Measurements from ENCODE around the gene DDX23.

Gene DDX23

DNA sequence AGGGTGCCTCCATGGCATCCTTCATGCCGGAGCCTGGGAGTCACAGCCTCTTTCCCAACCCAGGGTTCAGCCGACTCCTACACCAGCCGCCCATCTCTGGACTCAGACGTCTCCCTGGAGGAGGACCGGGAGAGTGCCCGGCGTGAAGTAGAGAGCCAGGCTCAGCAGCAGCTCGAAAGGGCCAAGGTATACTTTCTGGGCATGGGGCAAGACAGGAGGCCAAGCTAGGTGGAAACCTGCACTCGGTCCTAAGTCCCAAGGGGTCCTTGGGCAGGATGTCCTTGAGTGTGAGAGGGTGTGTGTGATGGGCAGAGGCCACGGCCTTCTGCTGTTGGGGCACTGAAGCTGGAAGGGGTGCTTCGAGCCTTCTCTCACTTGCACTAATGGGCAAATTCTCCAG lies 28.7 kb downstream of the DDX23 start:
- no peak for DNase-seq (ENCODE audit: low read depth, low spot score)
- CTCF ChIA-PET, result interaction anchor here (1.0 to 2.9 kb wide), 3 partner anchors 8 to 174 kb away, joined by 3 to 17 read pairs (median 14); partner anchors contain the start of gene DDX23
- TF ChIP-seq, protein P1, sequence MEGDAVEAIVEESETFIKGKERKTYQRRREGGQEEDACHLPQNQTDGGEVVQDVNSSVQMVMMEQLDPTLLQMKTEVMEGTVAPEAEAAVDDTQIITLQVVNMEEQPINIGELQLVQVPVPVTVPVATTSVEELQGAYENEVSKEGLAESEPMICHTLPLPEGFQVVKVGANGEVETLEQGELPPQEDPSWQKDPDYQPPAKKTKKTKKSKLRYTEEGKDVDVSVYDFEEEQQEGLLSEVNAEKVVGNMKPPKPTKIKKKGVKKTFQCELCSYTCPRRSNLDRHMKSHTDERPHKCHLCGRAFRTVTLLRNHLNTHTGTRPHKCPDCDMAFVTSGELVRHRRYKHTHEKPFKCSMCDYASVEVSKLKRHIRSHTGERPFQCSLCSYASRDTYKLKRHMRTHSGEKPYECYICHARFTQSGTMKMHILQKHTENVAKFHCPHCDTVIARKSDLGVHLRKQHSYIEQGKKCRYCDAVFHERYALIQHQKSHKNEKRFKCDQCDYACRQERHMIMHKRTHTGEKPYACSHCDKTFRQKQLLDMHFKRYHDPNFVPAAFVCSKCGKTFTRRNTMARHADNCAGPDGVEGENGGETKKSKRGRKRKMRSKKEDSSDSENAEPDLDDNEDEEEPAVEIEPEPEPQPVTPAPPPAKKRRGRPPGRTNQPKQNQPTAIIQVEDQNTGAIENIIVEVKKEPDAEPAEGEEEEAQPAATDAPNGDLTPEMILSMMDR (IDR thresholded peaks at IDR 0.05; ENCODE audit: insufficient read depth, low read length, missing control alignments), result no peak
- POLR2A ChIA-PET, result interaction anchor here (2.1 kb wide), 1 partner anchor 8 kb away, joined by 7 read pairs; no protein-coding TSS in a partner anchor
- no peak overlapping the region for H3K4me3 ChIP-seq (ENCODE audit: low read depth, low read length)

DNA sequence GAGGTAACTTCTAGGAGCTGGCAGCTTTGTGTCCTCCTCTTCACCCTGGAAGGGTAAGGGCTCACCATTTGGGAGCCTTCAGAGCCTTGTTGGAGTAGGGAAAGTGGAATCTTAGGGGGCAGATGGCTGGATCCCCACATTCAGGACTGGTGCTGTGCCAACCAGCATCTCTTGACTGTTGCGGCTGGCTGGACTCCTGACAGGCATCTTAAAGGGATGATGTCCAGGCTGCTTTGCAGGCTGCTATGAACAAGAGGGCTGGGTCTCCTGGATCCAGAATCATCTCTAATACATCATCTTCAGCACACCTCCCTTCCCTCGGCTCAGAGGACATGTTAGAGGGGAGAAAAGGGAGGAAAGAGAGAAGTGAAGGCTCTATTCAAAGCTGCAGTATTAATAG lies 29.3 kb downstream of the DDX23 start:
- CTCF ChIA-PET, result interaction anchor here (1.0 to 2.9 kb wide), 3 partner anchors 7 to 30 kb away, joined by 3 to 17 read pairs (median 14); partner anchors contain the start of gene DDX23
- POLR2A ChIA-PET, result interaction anchor here (2.1 kb wide), 1 partner anchor 7 kb away, joined by 7 read pairs; no protein-coding TSS in a partner anchor
- TF ChIP-seq, protein P1 (IDR thresholded peaks at IDR 0.05; ENCODE audit: insufficient read depth, low read length, missing control alignments), result no peak
- no peak overlapping the region for H3K4me3 ChIP-seq (ENCODE audit: low read depth, low read length)
- no peak for DNase-seq (ENCODE audit: low read depth, low spot score)

DNA sequence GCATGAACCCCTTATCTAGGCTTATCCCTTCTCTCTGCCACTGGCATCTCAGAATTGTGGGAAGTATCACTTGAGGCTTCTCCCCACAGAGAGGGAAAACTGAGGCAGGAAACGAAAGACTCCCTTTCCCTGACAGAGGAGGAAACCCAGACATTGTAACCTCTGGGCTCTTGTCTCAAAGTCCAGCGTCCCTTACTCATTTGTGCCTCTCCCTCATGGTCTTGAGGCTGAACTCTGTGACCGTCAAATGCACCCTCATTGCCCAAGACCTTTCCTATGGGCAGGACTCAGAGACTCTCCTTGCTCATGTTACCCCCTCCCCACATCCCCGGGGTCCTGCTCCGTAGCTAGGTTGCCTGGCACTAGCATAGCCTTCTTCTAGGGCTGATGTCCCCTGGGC lies 29.8 kb downstream of the DDX23 start:
- ChIA-PET POLR2A (no interaction called here), CTCF (interaction anchor here (1.0 to 2.9 kb wide), 2 partner anchors 16 to 31 kb away, joined by 3 to 14 read pairs; partner anchors contain the start of gene DDX23)
- no peak overlapping the region for H3K4me3 ChIP-seq (ENCODE audit: low read depth, low read length)
- no peak for DNase-seq (ENCODE audit: low read depth, low spot score)
- TF ChIP-seq, protein P1 (IDR thresholded peaks at IDR 0.05; ENCODE audit: insufficient read depth, low read length, missing control alignments), result no peak

DNA sequence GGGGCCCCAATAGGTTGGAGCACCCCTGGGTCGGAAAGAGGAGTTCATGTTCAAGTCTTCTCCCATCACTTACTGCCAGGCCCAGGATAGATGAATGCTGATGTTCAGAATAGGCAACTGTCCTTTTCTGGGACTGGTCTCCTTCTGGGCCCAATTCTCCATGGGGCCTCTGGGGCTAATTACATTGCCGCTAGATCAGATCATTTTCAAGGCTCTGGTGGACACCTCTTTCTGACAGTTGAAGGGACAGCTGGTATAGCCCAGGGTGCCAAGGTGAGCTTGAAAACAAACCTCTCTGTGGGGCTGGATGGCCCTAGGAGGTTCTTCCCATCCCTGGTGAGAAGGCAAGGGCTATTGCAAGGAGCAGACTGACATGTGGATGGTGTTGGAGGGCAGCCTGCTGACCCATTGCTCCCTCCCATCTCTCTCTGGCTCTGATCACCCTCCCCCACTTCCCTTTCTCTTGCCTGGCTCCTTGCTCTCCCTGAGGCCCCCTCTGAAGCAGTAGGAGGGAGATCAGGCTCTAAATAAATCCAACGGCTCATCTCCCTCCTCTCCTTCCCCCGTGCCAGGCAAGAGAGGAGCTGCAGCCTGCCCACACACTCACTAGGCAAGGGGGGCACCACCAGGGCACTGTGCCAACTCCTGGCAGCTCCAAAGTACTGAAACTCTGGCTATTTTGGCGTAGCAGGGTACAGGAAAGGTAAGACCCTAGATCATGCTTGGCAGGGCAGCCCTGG lies 31.8 kb downstream of the DDX23 start:
- ChIA-PET CTCF (interaction anchor here (0.8 to 2.4 kb wide), 8 partner anchors 8 to 71 kb away, joined by 3 to 8 read pairs (median 4); partner anchors contain the start of gene DDX23), POLR2A (no interaction called here)
- TF ChIP-seq, protein P1 (IDR thresholded peaks at IDR 0.05; ENCODE audit: insufficient read depth, low read length, missing control alignments), result no peak
- no peak for DNase-seq (ENCODE audit: low read depth, low spot score)
- H3K4me3 ChIP-seq (ENCODE audit: low read depth, low read length), result no peak overlapping the region

DNA sequence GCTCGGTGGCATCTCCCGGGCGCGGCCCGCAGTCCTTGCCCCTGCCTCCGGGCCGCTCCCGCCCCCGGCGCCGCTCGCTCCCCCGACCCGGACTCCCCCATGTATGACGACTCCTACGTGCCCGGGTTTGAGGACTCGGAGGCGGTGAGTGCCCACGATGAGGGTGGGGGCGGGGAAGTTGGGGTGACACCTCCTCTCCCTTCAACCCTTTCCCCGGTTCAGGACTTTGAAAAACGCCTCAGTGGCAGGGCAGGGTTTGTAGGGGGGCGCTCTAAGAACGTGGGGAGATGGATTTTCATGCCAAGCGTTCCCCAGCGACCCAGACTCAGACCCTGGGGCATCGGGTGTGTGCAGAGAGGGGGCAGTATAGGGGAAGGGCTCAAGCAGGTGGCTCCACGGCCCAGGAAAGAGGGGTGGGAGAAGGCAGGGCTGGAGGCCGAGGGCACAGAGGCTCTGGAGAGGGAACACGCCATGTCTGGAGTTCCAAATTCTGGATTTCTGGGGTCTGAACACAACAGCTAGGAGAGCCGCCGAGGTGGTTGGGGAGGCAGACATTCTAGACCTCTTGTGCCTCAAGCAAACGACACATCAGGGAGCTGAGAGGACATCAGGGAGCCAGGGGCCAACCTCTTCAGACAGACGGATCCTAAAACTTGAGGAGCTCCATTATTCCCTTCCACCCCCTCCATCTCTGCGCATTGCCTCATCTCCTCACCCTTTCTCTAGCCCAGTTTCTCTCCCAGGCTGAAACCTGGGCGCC lies 33.0 kb downstream of the DDX23 start:
- POLR2A ChIA-PET, result no interaction called here
- CTCF ChIA-PET, result interaction anchor here (0.8 to 2.4 kb wide), 8 partner anchors 8 to 72 kb away, joined by 3 to 8 read pairs (median 4); partner anchors contain the start of gene DDX23
- DNase-seq (ENCODE audit: low read depth, low spot score), result no peak

More for the DNA sequence above, 33.0 kb downstream of the DDX23 start:
- peak overlapping the region; percentile 70 for H3K4me3 ChIP-seq (ENCODE audit: low read depth, low read length)
- TF ChIP-seq, protein P1 (IDR thresholded peaks at IDR 0.05; ENCODE audit: insufficient read depth, low read length, missing control alignments), result no peak
